HPDE6-E6E7 (cell line): ENCODE results near the gene CTBP2.

Source experiments
- DNase-seq: peaks from one replicate; pipeline ENCODE4 v3.0.0; 2011; ENCODE audit warnings: missing footprints; ENCODE audit errors: extremely low spot score

The CTBP2 gene

DNA sequence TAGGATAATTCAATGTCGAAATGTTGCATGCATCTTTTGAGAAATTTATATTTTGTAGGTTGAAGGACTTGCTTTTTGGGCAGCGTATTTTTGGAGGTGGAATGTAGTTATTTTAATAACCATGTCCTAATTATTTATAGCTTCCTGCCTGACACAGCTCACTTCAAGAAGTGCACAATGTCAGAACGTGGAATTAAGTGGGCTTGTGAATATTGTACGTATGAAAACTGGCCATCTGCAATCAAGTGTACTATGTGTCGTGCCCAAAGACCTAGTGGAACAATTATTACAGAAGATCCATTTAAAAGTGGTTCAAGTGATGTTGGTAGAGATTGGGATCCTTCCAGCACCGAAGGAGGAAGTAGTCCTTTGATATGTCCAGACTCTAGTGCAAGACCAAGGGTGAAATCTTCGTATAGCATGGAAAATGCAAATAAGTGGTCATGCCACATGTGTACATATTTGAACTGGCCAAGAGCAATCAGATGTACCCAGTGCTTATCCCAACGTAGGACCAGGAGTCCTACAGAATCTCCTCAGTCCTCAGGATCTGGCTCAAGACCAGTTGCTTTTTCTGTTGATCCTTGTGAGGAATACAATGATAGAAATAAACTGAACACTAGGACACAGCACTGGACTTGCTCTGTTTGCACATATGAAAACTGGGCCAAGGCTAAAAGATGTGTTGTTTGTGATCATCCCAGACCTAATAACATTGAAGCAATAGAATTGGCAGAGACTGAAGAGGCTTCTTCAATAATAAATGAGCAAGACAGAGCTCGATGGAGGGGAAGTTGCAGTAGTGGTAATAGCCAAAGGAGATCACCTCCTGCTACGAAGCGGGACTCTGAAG lies 217.8 kb downstream of the CTBP2 start:
- no peak for DNase-seq

DNA sequence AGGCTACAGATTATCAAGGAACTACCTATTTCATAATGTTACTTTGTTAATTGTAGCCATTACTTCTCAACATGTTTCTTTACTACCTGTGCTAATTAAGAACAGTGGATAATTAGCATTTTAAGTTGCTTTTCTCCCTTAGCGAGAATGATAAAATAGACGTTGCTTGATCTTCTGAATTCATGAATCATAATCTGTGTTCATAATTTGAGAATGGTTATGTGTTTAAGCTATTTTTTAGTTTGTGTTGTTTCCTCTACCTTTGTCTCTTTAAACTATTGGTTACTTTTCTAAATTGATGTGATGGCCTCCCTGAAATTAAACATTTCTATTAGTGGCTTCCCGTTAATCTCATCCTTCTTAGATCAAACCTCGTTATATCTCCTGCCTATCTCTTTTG lies 218.5 kb downstream of the CTBP2 start, which contains the start of gene ZRANB1:
Gene ZRANB1, plus strand, starts transcription at position 301 of the 400 bp plus-strand sequence. CDS start 371 bp downstream, outside the sequence.
- DNase-seq: no peak

DNA sequence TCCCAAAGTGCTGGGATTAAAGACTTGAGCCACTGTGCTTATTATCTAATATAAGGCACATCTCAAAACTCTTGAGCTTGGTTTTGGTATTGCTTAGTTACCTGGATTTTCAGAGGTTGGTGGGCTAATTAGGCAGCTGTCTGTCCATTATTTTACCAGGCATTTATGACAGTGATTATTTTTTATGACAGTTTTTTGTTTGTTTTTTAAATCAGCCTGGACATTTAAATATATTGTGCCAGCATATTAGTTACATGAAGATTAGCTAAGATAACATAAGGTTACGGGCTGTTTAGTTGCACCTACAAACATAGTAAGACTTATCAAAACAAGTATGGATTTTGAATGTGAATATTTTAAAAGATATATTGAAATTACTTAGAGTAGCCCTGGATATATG lies 221.1 kb downstream of the CTBP2 start:
- no peak for DNase-seq

DNA sequence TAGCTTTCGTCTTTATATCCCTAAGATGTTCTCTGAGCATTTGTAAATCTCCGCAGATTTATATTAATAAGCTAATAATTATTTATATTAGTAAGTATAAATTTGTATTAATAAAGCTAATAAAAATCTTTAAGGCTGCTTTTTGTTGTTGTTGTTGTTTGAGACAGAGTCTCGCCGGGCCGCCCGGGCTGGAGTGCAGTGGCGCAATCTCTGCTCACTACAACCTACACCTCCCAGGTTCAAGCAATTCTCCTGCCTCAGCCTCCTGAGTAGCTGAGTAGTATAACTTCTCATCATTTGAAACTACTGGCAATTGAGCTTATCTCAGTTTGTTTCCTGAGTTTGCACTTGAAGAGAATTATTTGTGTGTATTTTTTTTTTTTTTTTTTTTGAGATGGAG lies 223.6 kb downstream of the CTBP2 start:
- DNase-seq: no peak

DNA sequence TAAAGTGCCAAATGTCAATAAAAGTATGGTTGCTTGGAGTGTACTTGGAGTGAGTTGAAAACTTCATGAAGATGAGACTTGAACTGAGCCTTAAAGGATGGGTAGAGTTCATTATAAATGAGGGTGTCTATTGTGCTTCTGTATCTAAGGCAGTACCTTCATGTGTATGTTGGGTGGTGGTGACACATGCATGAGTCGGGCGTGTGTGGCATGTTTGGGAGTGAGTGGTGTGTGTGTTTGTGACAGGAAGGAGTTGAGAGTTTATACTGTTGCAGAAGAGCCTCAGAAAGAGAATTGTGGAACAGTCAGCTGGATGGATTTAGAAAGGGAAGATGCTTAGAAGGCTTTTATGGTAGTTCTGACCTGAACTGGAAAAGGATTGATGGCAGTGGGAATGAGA lies 224.4 kb downstream of the CTBP2 start:
- DNase-seq: no peak
